Activated naive CD4-positive, alpha-beta T cell (primary cell): ENCODE results near the gene PTGES3.
"Not testable (repeated sequence)": the region's sequence is repeated elsewhere in the genome, so short reads cannot be mapped to it uniquely, and the experiment has no call there.

Experiments
- DNase-seq, 4 experiments: peaks; one replicate each; lab custom pipeline; 2025; lab: John Stamatoyannopoulos, UW

The PTGES3 gene

DNA sequence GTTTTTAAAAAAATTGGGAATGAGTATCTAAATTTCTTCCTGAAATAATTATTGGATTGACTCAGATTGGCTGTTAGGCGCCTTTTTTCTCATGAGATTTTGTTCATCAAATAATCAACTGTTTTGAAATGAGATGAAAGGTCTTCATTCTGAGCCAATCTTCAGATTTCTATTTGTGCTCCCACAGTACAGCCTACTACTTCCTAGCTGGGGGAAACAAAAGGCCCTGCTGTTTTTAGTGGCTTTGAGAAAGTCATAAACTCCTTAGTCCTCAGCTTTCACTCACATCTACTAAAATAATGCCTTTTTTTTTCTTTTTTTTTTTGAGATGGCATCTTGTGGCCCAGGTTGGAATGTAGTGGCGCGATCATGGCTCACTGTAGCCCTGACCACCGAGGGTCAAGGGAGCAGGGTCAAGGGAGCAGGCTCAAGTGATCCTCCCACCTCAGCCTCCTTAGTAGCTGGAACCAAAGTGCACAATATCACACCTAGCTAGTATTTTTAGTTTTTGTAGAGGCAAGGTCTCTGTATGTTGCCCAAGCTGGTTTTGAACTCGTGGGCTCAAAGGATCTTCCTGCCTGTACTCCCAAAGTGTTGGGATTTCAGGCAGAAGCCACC, 21.8 kb upstream of the PTGES3 start:
- no peak for DNase-seq

DNA sequence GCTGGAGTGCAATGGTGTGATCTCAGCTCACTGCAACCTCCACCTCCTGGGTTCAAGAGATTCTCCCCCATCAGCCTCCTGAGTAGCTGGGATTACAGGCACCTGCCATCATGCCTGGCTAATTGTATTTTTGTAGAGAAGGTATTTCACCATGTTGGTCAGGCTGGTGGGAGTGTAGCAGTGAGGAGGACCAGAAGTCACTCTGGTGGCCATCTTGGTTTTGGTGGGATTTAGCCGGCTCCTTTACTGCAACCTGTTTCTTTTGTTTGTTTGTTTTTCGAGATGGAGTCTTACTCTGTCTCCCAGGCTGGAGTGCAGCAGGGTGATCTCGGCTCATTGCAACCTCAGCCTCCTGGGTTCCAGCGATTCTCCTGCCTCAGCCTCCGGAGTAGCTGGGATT, 16.4 kb upstream of the PTGES3 start:
- DNase-seq, result not testable (repeated sequence)

DNA sequence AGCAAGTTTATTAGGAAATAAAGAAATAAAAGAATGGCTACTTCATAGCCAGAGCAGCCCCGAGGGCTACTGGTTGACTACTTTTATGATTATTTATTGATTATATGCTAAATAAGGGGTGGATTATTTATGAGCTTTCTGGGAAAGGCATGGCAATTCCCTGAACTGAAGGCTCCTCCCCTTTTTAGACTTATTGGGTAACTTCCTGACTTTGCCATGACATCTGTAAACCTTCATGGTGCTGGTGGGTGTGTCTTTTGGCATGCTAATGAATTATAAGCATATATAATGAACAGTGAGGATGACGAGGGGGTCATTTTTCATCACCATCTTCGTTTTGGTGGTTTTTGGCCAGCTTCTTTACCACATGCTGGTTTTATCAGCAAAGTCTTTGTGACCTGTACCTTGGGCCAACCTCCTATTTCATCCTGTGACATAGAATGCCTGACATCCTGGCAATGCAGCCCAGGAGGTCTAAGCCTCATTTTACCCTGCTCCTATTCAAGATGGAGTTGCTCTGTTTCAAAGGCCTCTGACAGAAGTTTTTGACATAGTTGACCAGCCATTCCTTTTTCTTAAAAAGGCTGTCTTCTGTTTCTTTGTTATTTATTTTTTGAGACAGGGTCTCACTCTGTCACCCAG, 11.1 kb upstream of the PTGES3 start:
- DNase-seq, result no peak

DNA sequence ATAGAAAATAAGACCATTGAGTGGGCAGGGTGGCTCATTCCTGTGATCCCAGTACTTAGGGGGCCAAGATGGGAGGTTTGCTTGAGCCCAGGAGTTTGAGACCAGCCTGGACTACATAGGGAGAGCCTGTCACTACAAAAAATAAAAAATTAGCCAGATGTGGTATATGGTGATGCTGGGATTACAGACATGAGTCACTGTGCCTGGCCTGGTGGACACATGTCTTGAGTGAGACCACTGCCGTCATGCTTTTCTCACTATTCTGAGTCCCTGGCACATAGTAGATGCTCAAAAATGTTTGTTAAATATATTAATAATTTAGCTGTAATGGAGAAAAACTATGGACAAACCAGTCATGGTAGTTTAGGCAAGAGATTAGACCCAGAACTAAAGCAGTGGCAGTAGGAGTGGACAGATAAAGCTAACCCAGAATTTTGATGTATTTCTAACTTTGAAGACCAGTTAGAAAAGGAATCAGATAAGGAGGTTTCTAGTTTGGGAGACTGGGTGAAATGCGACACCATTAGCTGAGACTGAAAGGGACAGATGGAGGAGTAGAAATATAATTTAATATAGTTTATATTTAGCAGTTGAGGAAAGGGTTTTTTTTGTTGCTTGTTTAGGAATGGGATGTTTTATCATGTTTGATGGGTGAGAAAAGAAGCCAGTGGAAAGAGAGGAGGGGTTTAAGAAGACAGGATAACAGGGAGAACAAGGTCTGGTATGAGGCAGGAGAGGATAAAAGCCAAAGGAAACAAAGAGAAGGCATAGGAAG, 7.4 kb upstream of the PTGES3 start:
- DNase-seq, result no peak

- no peak for DNase-seq
Observed at GRCh38 chr12:56694161-56694560, 6.1 kb upstream of the PTGES3 start.

- no peak for DNase-seq
Observed at GRCh38 chr12:56688846-56689109, 694 bp upstream of the PTGES3 start.

DNA sequence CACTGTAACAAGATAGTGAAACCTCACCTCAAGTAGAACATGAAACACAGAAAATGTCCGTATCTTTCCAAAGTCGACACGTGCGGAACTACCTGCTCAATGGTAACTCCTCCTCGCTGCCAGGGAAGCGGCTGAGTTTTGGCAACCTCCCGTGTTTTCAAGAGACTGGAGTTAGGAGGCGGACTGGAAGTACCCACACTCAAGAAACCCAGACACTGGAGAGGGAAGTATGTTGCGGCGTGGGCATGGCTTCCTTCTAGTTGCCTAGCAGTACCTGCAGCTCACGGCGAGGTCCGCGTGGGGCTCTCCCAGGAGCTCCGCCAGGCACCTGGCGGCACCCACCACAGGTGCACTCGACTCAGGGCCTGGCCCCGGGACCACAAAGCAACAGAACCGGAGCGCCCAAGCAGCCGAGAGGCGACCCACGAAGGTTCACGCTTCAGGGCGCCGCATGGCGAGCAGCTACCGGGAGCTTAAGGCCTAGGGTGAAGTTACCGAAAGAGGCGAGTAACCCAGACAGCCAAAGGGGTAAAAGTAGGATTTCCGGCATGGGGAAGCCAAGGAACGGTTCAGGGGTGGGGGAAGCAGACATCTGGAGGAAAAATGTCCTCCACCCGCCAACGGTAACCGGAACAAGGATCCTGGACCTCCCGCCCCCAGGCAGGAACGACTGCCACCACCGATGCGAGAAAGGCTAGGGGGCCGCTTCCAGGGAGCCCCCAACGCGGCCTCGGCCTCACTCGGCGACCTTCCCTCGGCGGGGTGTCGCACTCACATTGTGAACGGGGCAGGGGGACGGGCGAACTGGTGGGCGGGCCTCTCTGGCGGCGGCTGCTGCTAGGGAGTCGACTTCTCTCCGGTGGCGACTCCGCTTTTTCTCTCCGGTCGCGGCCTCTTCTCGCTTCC, 608 bp downstream of the PTGES3 start:
- peak in 3 of 4 experiments; percentile 19 to 86 (median 85) for DNase-seq

DNA sequence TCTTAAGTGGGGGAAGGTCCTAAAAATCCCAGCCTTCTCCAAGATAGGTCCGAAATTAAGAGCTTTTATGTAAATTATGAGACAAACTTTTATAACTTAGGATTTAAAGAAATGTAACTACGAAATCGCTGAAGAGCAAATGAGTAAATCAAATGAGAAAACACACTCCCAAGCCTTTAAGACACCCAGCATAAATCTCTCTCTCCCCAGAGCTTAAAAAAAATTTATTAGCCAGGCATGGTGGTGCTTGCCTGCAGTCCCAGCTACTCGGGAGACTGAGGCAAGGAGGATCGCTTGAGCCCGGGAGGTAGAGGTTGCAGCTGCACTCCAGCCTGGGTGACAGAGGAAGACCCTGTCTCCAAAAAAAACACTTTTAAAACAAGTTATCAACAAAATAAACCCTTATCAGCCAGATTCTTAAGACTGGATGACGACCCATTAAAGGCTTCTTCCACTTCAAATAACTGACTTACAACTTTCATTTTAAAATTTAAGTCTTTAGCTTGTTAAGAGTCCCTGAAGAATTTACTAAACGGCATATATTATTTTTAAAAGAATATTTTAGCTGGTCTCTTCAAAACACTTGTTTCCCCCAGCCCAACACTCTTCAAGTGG, 3.2 kb downstream of the PTGES3 start:
- DNase-seq, result no peak

DNA sequence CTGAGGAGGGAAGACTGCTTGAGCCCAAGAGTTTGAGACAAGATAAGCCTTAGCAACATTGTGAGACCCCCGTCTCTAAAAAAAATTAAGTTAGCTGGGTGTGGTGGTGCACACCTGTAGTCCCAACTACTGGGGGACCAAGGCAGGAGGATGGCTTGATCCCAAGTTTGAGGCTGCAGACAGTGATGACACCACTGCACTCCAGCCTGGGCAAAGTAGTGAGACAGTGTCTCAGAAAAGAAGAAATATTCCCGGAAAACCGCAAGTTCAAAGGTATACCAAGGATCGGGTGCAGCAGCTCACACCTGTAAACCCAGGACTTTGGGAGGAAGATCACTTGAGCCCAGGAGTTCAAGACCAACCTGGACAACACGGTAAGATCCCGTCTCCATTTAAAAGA, 5.8 kb downstream of the PTGES3 start:
- DNase-seq, result no peak

GRCh38 chr12:56679883-56680575, 8.1 kb downstream of the PTGES3 start:
- DNase-seq, result no peak

DNA sequence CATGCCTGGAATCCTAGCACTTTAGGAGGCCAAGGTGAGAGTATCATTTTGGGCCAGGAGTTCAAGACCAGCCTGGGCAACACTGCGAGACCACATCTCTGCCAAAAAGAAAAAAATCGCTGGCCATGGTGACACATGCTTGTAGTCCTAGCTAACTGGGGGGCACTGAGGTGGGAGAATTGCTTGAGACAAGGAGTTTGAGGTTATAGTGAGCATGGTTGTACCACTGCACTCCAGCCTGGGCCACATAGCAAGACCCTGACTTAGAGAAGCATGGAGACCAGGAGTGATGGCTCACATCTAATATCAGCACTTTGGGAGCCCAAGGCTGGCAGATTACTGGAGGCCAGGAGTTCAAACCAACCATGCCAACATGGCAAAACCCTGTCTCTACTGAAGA, 9.2 kb downstream of the PTGES3 start:
- DNase-seq, result no peak

DNA sequence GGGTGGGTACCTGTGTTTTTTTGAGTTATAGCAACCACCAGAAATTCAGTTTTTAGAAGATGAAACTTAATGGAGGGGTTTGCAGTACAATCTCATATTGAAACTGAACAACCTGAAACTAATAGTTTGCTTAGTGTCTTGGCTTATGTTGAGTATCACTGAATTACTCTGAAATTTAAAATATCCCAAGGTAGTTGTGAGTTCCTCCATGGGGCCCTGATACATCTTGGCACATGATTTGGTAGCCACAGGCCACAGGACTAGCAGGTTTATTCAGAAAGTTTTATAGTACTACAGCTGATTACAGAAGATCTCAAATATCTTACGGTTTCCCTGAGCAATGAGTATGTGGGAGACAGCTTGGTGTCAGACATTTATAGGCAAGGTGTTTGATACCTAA, 10.4 kb downstream of the PTGES3 start:
- no peak for DNase-seq

- no peak for DNase-seq
Observed at GRCh38 chr12:56676851-56677580, 11.1 kb downstream of the PTGES3 start.

DNA sequence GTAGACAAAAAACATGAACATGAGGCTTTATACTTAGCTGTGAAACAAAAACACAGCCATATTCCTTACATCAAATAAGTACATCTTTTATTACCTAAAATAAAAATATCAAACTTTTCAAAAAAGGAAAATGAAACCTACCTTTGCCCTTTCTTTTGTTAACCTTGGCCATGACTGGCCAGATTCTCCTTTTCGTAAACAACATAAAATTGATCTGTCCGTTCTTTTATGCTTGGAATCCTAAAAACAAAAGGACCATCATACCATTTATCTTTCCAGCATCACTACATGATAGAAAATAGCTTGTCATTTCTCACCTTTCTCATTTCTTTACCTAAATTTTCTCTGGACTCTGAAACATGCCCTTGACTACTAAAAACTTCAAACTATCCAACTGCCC, 16.5 kb downstream of the PTGES3 start:
- no peak for DNase-seq

GRCh38 chr12:56670836-56671235, 17.2 kb downstream of the PTGES3 start:
- no peak for DNase-seq

DNA sequence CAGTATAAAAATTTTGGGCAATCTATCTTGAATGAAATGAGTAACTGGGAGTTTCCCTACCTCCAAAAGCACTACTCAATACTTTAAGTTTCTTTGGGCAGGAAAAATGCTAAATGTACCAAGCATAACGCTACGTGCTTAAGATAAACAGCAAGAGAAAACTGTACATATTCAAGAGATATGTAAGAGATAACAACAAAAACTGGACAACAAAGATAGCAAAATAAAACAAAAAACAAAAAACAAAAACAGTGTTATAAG, 20.0 kb downstream of the PTGES3 start:
- DNase-seq, result no peak

- DNase-seq, result no peak
Observed at GRCh38 chr12:56661979-56662638, 26.0 kb downstream of the PTGES3 start.

- DNase-seq, result no peak
Observed at GRCh38 chr12:56661560-56661959, 26.5 kb downstream of the PTGES3 start.

DNA sequence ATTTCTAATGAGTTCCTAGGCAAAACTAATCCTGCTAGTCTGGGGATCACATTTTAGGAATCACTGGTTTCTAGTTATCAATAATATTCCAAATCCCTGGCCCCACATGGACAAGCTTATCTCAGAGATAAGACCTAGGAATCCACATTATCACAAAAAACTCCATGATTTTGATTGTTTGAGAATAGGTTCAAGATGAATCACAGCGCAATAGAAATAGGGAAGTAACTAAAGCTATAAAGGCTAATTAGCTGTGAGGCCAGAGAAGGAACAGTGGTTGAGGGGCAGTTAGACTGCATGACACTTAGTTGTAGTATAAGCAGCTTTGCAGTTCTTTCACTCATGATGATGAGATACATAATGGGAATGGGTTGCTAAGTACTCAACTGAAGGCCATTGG, 29.2 kb downstream of the PTGES3 start:
- DNase-seq, result no peak
